ENCODE data around the gene CTBP1. TPM values are rescaled to one million over a fixed set of nuclear protein-coding genes. Genes with fewer than 3 reads are reported as not detected.

CTBP1 gene
- total RNA-seq, 1 donor from 2014 or later: 200 TPM

- peaks cover 29% of the 10 kb centered on the region for H3K36me3 Mint-ChIP-seq (ENCODE audit: low read depth)
- no peaks in the 10 kb centered on the region for H3K27me3 Mint-ChIP-seq
- peaks cover 16% of the 10 kb centered on the region for H3K4me1 Mint-ChIP-seq
- no peak overlapping the region for H3K4me3 Mint-ChIP-seq
- H3K9me3 Mint-ChIP-seq: no peaks in the 10 kb centered on the region
- intact Hi-C loops (cut with micrococcal nuclease): no loop called here
- no peak for DNase-seq
- no peak overlapping the region for H3K27ac Mint-ChIP-seq
These were observed 52.3 kb downstream of the CTBP1 start for GRCh38 chr4:1196421-1197183.

- Mint-ChIP-seq H3K4me3 (no peak overlapping the region), H3K27ac (no peak overlapping the region), H3K9me3 (no peaks in the 10 kb centered on the region), H3K36me3 (ENCODE audit: low read depth) (peaks cover 29% of the 10 kb centered on the region), H3K27me3 (no peaks in the 10 kb centered on the region), H3K4me1 (peaks cover 14% of the 10 kb centered on the region)
- intact Hi-C loops (cut with micrococcal nuclease): no loop called here
- no peak for DNase-seq
These were observed 53.0 kb downstream of the CTBP1 start for GRCh38 chr4:1195891-1196401.

- intact Hi-C loops (cut with micrococcal nuclease): no loop called here
- no peak for DNase-seq
- Mint-ChIP-seq H3K36me3 (ENCODE audit: low read depth) (peaks cover 29% of the 10 kb centered on the region), H3K27ac (no peak overlapping the region), H3K4me1 (peaks cover 14% of the 10 kb centered on the region), H3K9me3 (no peaks in the 10 kb centered on the region), H3K4me3 (no peak overlapping the region), H3K27me3 (no peaks in the 10 kb centered on the region)
These were observed 53.7 kb downstream of the CTBP1 start for GRCh38 chr4:1195109-1195671.

GRCh38 chr4:1194010-1194900, 54.7 kb downstream of the CTBP1 start:
- Mint-ChIP-seq H3K4me1 (peaks cover 11% of the 10 kb centered on the region), H3K27ac (no peak overlapping the region), H3K4me3 (no peak overlapping the region), H3K27me3 (no peaks in the 10 kb centered on the region), H3K9me3 (no peaks in the 10 kb centered on the region), H3K36me3 (ENCODE audit: low read depth) (peaks cover 29% of the 10 kb centered on the region)
- DNase-seq: no peak
- intact Hi-C loops (cut with micrococcal nuclease): no loop called here

GRCh38 chr4:1193206-1194009, 55.5 kb downstream of the CTBP1 start:
- intact Hi-C loops (cut with micrococcal nuclease): no loop called here
- Mint-ChIP-seq H3K27me3 (no peaks in the 10 kb centered on the region), H3K9me3 (no peaks in the 10 kb centered on the region), H3K36me3 (ENCODE audit: low read depth) (peaks cover 26% of the 10 kb centered on the region), H3K4me1 (peaks cover 8% of the 10 kb centered on the region), H3K4me3 (no peak overlapping the region), H3K27ac (no peak overlapping the region)
- DNase-seq: no peak

GRCh38 chr4:1192493-1193205, 56.3 kb downstream of the CTBP1 start:
- no peak for DNase-seq
- H3K27me3 Mint-ChIP-seq: no peaks in the 10 kb centered on the region
- intact Hi-C loops (cut with micrococcal nuclease): no loop called here
- no peaks in the 10 kb centered on the region for H3K9me3 Mint-ChIP-seq
- no peak overlapping the region for H3K27ac Mint-ChIP-seq
- peaks cover 3% of the 10 kb centered on the region for H3K4me1 Mint-ChIP-seq
- H3K36me3 Mint-ChIP-seq (ENCODE audit: low read depth): peaks cover 21% of the 10 kb centered on the region
- H3K4me3 Mint-ChIP-seq: no peak overlapping the region

- intact Hi-C loops (cut with micrococcal nuclease): no loop called here
- Mint-ChIP-seq H3K27me3 (no peaks in the 10 kb centered on the region), H3K36me3 (ENCODE audit: low read depth) (peaks cover 16% of the 10 kb centered on the region), H3K27ac (no peak overlapping the region), H3K4me3 (no peak overlapping the region), H3K9me3 (no peaks in the 10 kb centered on the region), H3K4me1 (peaks cover 5% of the 10 kb centered on the region)
- DNase-seq: no peak
These were observed 56.8 kb downstream of the CTBP1 start for GRCh38 chr4:1192091-1192492.

- Mint-ChIP-seq H3K4me3 (no peak overlapping the region), H3K27me3 (no peaks in the 10 kb centered on the region), H3K27ac (no peak overlapping the region), H3K4me1 (peaks cover 4% of the 10 kb centered on the region), H3K9me3 (no peaks in the 10 kb centered on the region), H3K36me3 (ENCODE audit: low read depth) (peaks cover 12% of the 10 kb centered on the region)
- intact Hi-C loops (cut with micrococcal nuclease): no loop called here
- DNase-seq: no peak
These were observed 57.3 kb downstream of the CTBP1 start for GRCh38 chr4:1191621-1192020.

- Mint-ChIP-seq H3K4me3 (no peak overlapping the region), H3K9me3 (peaks cover 5% of the 10 kb centered on the region), H3K27me3 (no peaks in the 10 kb centered on the region), H3K36me3 (ENCODE audit: low read depth) (peaks cover 15% of the 10 kb centered on the region), H3K4me1 (peaks cover 12% of the 10 kb centered on the region), H3K27ac (no peak overlapping the region)
- peak; percentile 86 for DNase-seq
- intact Hi-C loops (cut with micrococcal nuclease): loop anchor here (1.0 to 2.0 kb wide), 2 partner anchors 14 to 20 kb away; no protein-coding TSS in a partner anchor
These were observed 61.7 kb downstream of the CTBP1 start for GRCh38 chr4:1187182-1187581.

GRCh38 chr4:1183985-1184773, 64.8 kb downstream of the CTBP1 start:
- H3K9me3 Mint-ChIP-seq: peaks cover 19% of the 10 kb centered on the region
- H3K4me3 Mint-ChIP-seq: peak overlapping the region; percentile 49
- peak; percentile 59 for DNase-seq
- H3K36me3 Mint-ChIP-seq (ENCODE audit: low read depth): peaks cover 41% of the 10 kb centered on the region
- H3K27me3 Mint-ChIP-seq: no peaks in the 10 kb centered on the region
- intact Hi-C loops (cut with micrococcal nuclease): no loop called here
- peaks cover 12% of the 10 kb centered on the region for H3K4me1 Mint-ChIP-seq
- H3K27ac Mint-ChIP-seq: peak overlapping the region; percentile 46

- H3K4me3 Mint-ChIP-seq: no peak overlapping the region
- intact Hi-C loops (cut with micrococcal nuclease): no loop called here
- no peak overlapping the region for H3K27ac Mint-ChIP-seq
- no peaks in the 10 kb centered on the region for H3K27me3 Mint-ChIP-seq
- no peak for DNase-seq
- H3K9me3 Mint-ChIP-seq: peaks cover 19% of the 10 kb centered on the region
- H3K36me3 Mint-ChIP-seq (ENCODE audit: low read depth): peaks cover 38% of the 10 kb centered on the region
- H3K4me1 Mint-ChIP-seq: peaks cover 12% of the 10 kb centered on the region
These were observed 66.6 kb downstream of the CTBP1 start for GRCh38 chr4:1182313-1182712.

GRCh38 chr4:1180663-1181062, 68.3 kb downstream of the CTBP1 start:
- Mint-ChIP-seq H3K36me3 (ENCODE audit: low read depth) (peaks cover 38% of the 10 kb centered on the region), H3K27me3 (no peaks in the 10 kb centered on the region), H3K27ac (no peak overlapping the region), H3K9me3 (peaks cover 19% of the 10 kb centered on the region), H3K4me3 (no peak overlapping the region), H3K4me1 (peaks cover 6% of the 10 kb centered on the region)
- intact Hi-C loops (cut with micrococcal nuclease): no loop called here
- no peak for DNase-seq

Measured in activated CD4-positive, alpha-beta T cell treated with anti-CD3 and anti-CD28 coated beads, Interleukin-2, amount 10 ng/mL, durations not matched to agents 24 days and 14 days (primary cell).